Esophagus (tissue), 2 donors: ENCODE measurements around the gene MPV17. TPM values are rescaled to one million over a fixed set of nuclear protein-coding genes. Genes with fewer than 3 reads are reported as not detected.
"Not testable (repeated sequence)": the region's sequence is repeated elsewhere in the genome, so short reads cannot be mapped to it uniquely, and the experiment has no call there.

Source experiments
- H3K27ac ChIP-seq, 2 donors: one replicate each; pipeline ENCODE4 v1.5.1; 2013; ENCODE audit warnings: low read depth in 2 of 2, mild to moderate bottlenecking in 2 of 2, inconsistent platforms in 1 of 2, low read length in 1 of 2, moderate library complexity in 1 of 2
- H3K27me3 ChIP-seq, 2 donors: one replicate each; pipeline ENCODE4 v1.6.1; 2013; ENCODE audit warnings: low read length in 2 of 2, control low read depth in 1 of 2, mild to moderate bottlenecking in 1 of 2; ENCODE audit not compliant: insufficient read depth in 2 of 2, control insufficient read depth in 1 of 2
- H3K36me3 ChIP-seq, 2 donors: one replicate each; pipeline ENCODE4 v1.6.1; 2013; ENCODE audit warnings: low read length in 1 of 2; ENCODE audit not compliant: control insufficient read depth in 2 of 2, insufficient read depth in 2 of 2
- H3K4me1 ChIP-seq, 2 donors: one replicate each; pipeline ENCODE4 v1.6.1; 2013; ENCODE audit warnings: low read length in 1 of 2; ENCODE audit not compliant: control insufficient read depth in 2 of 2, insufficient read depth in 2 of 2
- H3K4me3 ChIP-seq, 2 donors: one replicate each; pipeline ENCODE4 v1.5.1; 2013; ENCODE audit warnings: low read length in 2 of 2, mild to moderate bottlenecking in 2 of 2, low read depth in 1 of 2, moderate library complexity in 1 of 2
- H3K9me3 ChIP-seq, 2 donors: one replicate each; pipeline ENCODE4 v1.6.1; 2013; ENCODE audit warnings: mild to moderate bottlenecking in 2 of 2, low read depth in 1 of 2, low read length in 1 of 2, moderate library complexity in 1 of 2; ENCODE audit not compliant: control insufficient read depth in 2 of 2, insufficient read depth in 1 of 2
- WGBS, 2 donors: extraction: QIAGEN DNeasy Blood & Tissue Kit; methylation state at CpG; one replicate each; pipeline ENCODE4 v1.1.7; 2013; 5-methylcytosine and 5-hydroxymethylcytosine counted together
- polyA plus RNA-seq, 2 donors: library from polyadenylated mRNA; stranded (reverse); fragments of 200-250 nt; gene quantifications; one replicate each; pipeline ENCODE4 v1.2.3, GENCODE V29; 2013
- donor health status: healthy with polysubstance abuse.
- donor health status: Bipolar disorder and iron deficiency.

Gene MPV17
- polyA plus RNA-seq, 2 donors = 44.9 to 71.2 TPM

DNA sequence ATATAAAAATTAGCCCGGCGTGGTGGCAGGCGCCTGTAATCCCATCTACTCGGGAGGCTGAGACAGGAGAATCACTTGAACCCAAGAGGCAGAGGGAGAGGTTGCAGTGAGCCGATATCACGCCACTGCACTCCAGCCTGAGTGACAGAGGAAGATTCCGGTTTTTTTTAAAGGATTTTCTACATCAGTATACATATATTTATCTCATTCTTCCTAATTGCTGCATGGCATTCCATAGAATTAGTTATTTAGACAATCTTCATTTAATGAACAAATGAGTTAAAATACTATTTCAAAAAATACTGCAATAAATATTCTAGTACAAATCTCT is 31.7 kb upstream of the MPV17 start:
- no peak overlapping the region for H3K4me3 ChIP-seq
- H3K36me3 ChIP-seq = no peaks in the 10 kb centered on the region
- WGBS, 2 donors = 87 to 90% methylated on average over 7 of the region's 7 CpGs
- H3K9me3 ChIP-seq = no peaks in the 10 kb centered on the region
- peaks cover 0 to 2% of the 10 kb centered on the region in 2 donors for H3K4me1 ChIP-seq
- no peak overlapping the region for H3K27ac ChIP-seq
- H3K27me3 ChIP-seq = no peaks in the 10 kb centered on the region

DNA sequence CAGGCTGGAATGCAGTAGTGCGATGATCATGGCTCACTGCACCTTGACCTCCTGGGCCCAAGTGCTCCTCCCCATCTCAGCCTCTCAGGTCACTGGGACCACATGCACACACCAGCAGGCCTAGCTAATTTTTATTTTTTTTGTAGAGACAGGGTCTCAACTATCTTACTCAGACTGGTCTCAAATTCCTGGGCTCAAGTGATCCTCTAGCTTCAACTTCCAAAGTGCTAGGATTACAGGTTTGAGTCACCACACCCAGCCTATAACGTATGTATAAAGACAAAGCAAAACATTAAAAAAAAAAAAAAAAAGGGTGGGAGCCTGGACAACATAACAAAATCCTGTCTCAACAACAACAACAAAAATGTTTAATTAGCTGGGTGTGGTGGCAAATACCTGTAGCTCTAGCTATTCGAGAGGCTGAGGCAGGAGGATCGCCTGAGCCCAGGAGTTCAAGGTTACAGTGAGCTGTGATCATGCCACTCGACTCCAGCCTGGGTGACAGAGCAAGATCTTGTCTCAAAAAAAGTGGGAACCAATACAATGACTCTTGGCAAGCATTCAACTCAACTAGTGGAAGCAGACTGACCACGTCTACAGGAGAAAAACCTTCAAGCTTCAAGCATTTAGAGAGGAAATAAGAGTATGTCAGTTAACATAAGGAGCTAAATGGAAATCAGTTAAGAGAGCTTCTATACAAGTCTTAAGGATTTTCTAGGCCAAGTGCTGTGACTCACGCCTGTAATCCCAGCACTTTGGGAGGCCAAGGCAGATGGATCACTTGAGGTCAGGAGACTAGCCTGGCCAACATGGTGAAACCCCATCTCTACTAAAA is 31.1 kb upstream of the MPV17 start:
- 66 to 70% methylated on average over 7 of the region's 7 CpGs for WGBS, 2 donors
- Histone ChIP-seq H3K27ac (peak overlapping the region; percentile 59 to 71), H3K4me1 (peaks cover 0 to 2% of the 10 kb centered on the region in 2 donors), H3K9me3 (no peaks in the 10 kb centered on the region), H3K4me3 (no peak overlapping the region), H3K36me3 (no peaks in the 10 kb centered on the region), H3K27me3 (no peaks in the 10 kb centered on the region)

DNA sequence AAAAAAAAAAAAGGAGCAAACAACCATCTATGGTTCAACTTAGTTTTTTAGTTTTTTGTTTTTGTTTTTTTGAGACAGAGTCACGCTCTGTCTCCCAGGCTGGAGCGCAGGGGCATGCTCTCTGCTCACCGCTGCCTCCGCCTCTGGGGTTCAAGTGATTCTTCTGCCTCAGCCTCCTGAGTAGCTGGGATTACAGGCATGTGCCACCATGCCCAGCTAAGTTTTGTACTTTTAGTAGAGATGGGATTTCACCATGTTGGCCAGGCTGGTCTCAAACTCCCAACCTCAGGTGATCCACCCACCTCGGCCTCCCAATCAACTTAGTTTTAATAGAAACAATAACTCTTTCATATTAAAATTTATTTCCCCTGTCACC is 30.5 kb upstream of the MPV17 start:
- not testable (repeated sequence) for H3K9me3 ChIP-seq, H3K4me1 ChIP-seq, H3K36me3 ChIP-seq, H3K4me3 ChIP-seq, H3K27me3 ChIP-seq
- H3K27ac ChIP-seq = peak overlapping the region; percentile 59 to 71
- WGBS, 2 donors = 96 to 97% methylated on average over 5 of the region's 5 CpGs

DNA sequence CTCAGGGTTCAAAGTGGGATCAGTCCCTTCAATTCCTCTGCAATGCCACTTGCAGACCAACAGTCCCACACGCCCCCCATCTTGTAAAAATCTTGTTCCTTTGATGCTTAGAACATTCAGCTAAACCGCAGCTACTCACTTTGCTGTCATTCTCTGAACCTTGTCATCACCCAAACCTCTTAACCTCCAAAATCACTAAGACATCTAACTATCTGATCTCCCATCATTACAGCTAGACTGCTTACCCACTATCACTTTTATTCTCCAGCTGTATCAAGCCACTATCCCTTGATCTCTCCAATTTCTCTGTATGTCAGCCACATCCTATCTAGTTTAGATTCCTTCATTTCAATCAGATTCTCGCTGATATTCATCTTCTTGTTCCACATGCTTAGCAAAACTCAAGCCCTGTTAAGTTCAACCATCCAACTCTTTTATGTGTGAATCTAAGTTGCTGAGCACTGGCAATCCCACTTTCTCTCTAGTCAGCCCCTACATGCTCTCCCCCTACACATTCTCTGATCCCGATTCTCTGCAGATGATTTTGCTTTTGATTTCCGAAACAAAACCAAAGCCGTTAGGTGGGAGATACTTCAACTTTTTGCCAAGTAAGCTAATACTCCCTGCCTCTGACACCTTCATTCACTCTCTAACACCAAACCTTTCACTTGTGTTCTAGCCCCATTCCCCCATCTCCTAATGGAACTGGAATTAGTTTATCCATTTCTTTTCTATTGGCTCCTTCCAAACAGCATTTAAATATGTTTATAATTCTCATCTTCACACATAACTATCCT is 29.1 kb upstream of the MPV17 start:
- H3K27ac ChIP-seq = no peak overlapping the region
- H3K27me3 ChIP-seq = no peaks in the 10 kb centered on the region
- no peak overlapping the region for H3K4me3 ChIP-seq
- H3K9me3 ChIP-seq = no peaks in the 10 kb centered on the region
- H3K4me1 ChIP-seq = peaks cover 0 to 4% of the 10 kb centered on the region in 2 donors
- no peaks in the 10 kb centered on the region for H3K36me3 ChIP-seq
- WGBS, 2 donors = 77 to 79% methylated on average over 6 of the region's 6 CpGs

DNA sequence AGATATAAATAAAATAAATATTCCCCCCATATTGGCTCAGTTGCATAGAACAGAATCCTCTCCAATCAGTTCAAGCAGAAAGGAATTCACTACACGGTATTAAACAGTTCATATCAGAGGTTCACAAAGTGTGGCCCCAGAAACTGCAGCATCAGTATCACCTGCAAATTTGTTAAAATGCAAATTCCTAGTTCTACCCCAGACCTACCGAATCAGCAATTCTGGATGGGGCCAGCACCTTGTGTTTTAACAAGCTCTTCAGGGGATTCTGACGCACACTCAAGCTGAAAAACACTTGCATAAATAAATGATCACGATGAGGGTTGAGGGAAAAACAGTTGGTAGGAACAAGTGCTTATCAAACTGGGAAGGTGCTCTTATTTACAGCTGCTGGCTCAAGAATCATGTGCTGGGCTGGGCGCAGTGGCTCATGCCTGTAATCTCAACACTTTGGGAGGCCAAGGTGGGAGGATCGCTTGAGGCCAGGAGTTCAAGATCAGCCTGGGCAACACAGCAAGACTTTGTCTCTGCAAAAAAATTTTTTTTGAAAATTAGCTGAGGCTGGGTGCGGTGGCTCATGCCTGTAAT is 27.3 kb upstream of the MPV17 start:
- Histone ChIP-seq H3K27ac (no peak overlapping the region), H3K36me3 (no peaks in the 10 kb centered on the region), H3K4me3 (no peak overlapping the region), H3K27me3 (no peaks in the 10 kb centered on the region), H3K9me3 (no peaks in the 10 kb centered on the region), H3K4me1 (peaks cover 0 to 4% of the 10 kb centered on the region in 2 donors)
- WGBS, 2 donors = 81 to 89% methylated on average over 7 of the region's 7 CpGs

DNA sequence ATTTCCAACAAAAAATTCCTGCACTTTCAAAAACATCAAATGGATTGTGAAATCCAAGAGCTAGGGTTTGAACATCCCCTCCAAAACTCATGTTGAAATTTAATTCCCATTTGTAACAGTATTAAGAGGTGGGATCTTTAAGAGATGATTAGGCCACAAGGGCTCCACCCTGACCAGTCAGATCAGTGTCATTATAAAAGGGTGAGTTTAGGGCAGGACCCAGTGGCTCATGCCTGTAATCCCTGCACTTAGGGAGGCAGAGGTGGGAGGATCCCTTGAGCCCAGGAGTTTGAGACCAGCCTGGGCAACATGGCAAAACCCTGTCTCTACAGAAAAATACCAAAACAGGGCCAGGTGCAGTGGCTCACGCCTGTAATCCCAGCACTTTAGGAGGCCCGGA is 24.7 kb upstream of the MPV17 start:
- WGBS, 2 donors = 93 to 94% methylated on average over 2 of the region's 2 CpGs
- H3K36me3 ChIP-seq = peaks cover 0 to 3% of the 10 kb centered on the region in 2 donors
- peaks cover 0 to 2% of the 10 kb centered on the region in 2 donors for H3K4me1 ChIP-seq
- H3K9me3 ChIP-seq = no peaks in the 10 kb centered on the region
- no peak overlapping the region for H3K4me3 ChIP-seq
- peak overlapping the region in 1 of 2 donors; percentile 52 for H3K27ac ChIP-seq
- H3K27me3 ChIP-seq = no peaks in the 10 kb centered on the region

DNA sequence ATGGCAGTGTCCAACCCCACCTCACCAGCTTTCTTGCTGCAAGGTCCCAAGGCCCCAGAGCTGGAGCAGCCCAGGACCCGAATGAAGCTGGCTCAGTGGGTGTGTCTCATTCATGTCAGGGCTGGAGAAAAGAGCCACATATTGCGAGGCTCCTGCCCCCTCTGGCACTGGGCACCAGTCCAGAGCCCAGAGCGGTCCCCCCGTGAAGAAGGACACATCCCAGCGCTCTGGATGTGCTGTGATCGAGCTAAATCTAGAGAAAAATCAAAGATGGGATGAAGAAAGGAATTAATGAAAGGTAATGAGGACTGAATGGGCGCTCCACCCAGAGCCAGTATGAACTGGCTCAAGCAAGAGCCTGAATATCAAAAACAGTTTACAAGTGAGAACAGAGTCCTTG is 13.3 kb upstream of the MPV17 start:
- Histone ChIP-seq H3K27ac (no peak overlapping the region), H3K4me1 (no peaks in the 10 kb centered on the region), H3K9me3 (no peaks in the 10 kb centered on the region), H3K36me3 (peaks cover 23 to 37% of the 10 kb centered on the region in 2 donors), H3K4me3 (no peak overlapping the region), H3K27me3 (no peaks in the 10 kb centered on the region)
- WGBS, 2 donors = 85 to 89% methylated on average over 7 of the region's 7 CpGs

DNA sequence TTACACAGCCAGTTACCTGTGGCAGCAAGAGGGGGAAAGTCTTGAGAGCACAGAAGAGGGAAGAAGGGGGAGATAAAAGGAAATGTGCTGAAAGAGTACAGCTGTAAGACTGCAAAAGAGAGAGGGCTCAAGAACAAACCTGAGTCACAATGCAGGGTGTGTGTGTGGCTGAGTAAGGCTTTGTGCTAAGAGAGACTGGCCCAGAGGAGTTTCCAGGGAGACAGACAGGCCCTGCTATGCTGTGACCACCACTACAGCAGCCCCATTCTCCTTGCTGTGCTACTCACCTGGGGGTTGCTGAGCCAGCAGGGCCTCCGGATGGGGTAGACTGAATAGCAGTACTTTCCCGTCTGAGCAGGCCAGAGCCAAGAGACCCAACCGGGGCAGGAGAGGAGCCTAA is 12.4 kb upstream of the MPV17 start:
- no peaks in the 10 kb centered on the region for H3K27me3 ChIP-seq

DNA sequence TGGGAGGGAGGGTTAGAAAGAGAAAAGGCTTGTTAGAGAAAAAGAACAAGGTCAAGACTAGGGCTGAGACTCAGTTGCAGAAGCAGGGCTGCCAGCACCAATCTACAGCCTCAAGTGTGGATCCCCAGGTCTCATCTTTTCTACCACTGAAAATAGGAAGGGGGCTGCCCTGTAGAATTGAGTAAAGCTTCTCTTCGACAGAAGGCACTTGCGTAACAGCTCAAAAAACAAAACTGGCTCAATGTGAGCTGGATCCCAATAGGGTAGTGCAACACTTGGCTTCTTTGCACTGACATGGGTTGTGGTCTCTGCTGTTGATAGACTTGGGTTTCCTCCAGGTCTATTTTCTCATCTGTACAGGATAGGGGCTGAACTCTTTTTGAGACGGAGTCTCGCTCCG is 1.8 kb upstream of the MPV17 start:
- H3K36me3 ChIP-seq = peaks cover 22 to 23% of the 10 kb centered on the region in 2 donors
- no peaks in the 10 kb centered on the region for H3K27me3 ChIP-seq
- 92 to 96% methylated on average over 5 of the region's 5 CpGs for WGBS, 2 donors
- no peak overlapping the region for H3K27ac ChIP-seq
- peaks cover 6 to 10% of the 10 kb centered on the region in 2 donors for H3K4me1 ChIP-seq
- no peaks in the 10 kb centered on the region for H3K9me3 ChIP-seq
- no peak overlapping the region for H3K4me3 ChIP-seq

More for the DNA sequence above, 12.4 kb upstream of the MPV17 start:
- Histone ChIP-seq H3K36me3 (peaks cover 23 to 37% of the 10 kb centered on the region in 2 donors), H3K4me1 (no peaks in the 10 kb centered on the region), H3K4me3 (no peak overlapping the region), H3K27ac (no peak overlapping the region), H3K9me3 (no peaks in the 10 kb centered on the region)
- WGBS, 2 donors = 92 to 96% methylated on average over 3 of the region's 3 CpGs
